ENCODE data around the gene FAM110A. TPM values are rescaled to one million over a fixed set of nuclear protein-coding genes. Genes with fewer than 3 reads are reported as not detected.

Gene FAM110A
- total and polyA plus RNA-seq, 9 of the 15 experiments (the other 6 are each of a cell fraction or from before 2014, with no cell fraction given): 0.73 to 15.5 (median 3.6) TPM

DNA sequence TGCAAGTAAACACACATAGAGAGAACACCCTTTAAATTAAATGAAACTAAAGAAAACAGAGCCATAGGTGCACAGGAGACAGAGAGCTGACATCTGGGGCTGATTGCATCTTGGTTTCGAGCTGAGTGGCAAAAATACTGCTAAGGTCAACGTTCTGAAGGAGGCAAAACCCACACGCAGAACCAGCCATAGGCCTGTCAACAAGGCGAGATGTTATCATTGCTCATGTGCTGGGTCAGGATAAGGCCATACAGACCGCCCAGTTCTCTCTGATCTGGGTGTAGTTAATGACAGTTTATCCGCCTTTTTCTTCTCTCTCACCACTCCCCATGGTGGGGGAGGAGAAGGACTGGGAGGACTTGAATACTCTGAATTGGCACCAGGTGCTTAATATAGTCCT lies 4.5 kb upstream of the FAM110A start (continued):
- TF ChIP-seq MTF1 (CRISPR knock-in tag; IDR thresholded peaks at IDR 0.05; ENCODE audit: borderline replicate concordance) (no peak), ZNF274 (IDR thresholded peaks at IDR 0.05; ENCODE audit: borderline replicate concordance, low read depth, low read length) (no peak), MAZ (CRISPR knock-in tag; conservative IDR thresholded peaks at IDR 0.05 in 1 of 2, IDR thresholded peaks at IDR 0.05 in 1 of 2) (peak; percentile 50 to 79; a peak in 2 of 4 replicates), ZFX (CRISPR knock-in tag; IDR thresholded peaks at IDR 0.05) (peak; percentile 55), ZFPM2 (CRISPR knock-in tag; IDR thresholded peaks at IDR 0.05) (no peak), ZKSCAN3 (CRISPR knock-in tag; IDR thresholded peaks at IDR 0.05) (no peak), CREM (IDR thresholded peaks at IDR 0.05; ENCODE audit: low read depth) (peak; percentile 82), ZNF785 (CRISPR knock-in tag; IDR thresholded peaks at IDR 0.05) (no peak), POLR2AphosphoS5 (IDR thresholded peaks at IDR 0.05; ENCODE audit: control insufficient read depth, insufficient read depth, low read depth, low read length) (peak; percentile 72; the same call in 1 of the 2 replicates), SREBF2 (CRISPR knock-in tag; IDR thresholded peaks at IDR 0.05) (no peak), NR2C2 (CRISPR knock-in tag; IDR thresholded peaks at IDR 0.05) (no peak), NR2C2 (tag; IDR thresholded peaks at IDR 0.05) (peak; percentile 80), GTF2A2 (tag; IDR thresholded peaks at IDR 0.05) (no peak), EWSR1 (IDR thresholded peaks at IDR 0.05; ENCODE audit: borderline replicate concordance, low read depth, partially characterized antibody) (no peak), FOSL1 (tag; conservative IDR thresholded peaks at IDR 0.05) (0 out of 2 replicates have a peak, but pooled peaks have one; percentile 39), BACH1 (tag; IDR thresholded peaks at IDR 0.05) (0 out of 2 replicates have a peak, but pooled peaks have one; percentile 24), SAFB2 (IDR thresholded peaks at IDR 0.05; ENCODE audit: borderline replicate concordance, low read depth, low read length, severe bottlenecking) (no peak), ZNF232 (CRISPR knock-in tag; IDR thresholded peaks at IDR 0.05) (no peak)
- TF ChIP-seq, protein P1, sequence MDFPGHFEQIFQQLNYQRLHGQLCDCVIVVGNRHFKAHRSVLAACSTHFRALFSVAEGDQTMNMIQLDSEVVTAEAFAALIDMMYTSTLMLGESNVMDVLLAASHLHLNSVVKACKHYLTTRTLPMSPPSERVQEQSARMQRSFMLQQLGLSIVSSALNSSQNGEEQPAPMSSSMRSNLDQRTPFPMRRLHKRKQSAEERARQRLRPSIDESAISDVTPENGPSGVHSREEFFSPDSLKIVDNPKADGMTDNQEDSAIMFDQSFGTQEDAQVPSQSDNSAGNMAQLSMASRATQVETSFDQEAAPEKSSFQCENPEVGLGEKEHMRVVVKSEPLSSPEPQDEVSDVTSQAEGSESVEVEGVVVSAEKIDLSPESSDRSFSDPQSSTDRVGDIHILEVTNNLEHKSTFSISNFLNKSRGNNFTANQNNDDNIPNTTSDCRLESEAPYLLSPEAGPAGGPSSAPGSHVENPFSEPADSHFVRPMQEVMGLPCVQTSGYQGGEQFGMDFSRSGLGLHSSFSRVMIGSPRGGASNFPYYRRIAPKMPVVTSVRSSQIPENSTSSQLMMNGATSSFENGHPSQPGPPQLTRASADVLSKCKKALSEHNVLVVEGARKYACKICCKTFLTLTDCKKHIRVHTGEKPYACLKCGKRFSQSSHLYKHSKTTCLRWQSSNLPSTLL (IDR thresholded peaks at IDR 0.05): no peak
- TF ChIP-seq, protein P2, sequence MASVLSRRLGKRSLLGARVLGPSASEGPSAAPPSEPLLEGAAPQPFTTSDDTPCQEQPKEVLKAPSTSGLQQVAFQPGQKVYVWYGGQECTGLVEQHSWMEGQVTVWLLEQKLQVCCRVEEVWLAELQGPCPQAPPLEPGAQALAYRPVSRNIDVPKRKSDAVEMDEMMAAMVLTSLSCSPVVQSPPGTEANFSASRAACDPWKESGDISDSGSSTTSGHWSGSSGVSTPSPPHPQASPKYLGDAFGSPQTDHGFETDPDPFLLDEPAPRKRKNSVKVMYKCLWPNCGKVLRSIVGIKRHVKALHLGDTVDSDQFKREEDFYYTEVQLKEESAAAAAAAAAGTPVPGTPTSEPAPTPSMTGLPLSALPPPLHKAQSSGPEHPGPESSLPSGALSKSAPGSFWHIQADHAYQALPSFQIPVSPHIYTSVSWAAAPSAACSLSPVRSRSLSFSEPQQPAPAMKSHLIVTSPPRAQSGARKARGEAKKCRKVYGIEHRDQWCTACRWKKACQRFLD (CRISPR knock-in tag; IDR thresholded peaks at IDR 0.05): no peak
- TF ChIP-seq, protein P3, sequence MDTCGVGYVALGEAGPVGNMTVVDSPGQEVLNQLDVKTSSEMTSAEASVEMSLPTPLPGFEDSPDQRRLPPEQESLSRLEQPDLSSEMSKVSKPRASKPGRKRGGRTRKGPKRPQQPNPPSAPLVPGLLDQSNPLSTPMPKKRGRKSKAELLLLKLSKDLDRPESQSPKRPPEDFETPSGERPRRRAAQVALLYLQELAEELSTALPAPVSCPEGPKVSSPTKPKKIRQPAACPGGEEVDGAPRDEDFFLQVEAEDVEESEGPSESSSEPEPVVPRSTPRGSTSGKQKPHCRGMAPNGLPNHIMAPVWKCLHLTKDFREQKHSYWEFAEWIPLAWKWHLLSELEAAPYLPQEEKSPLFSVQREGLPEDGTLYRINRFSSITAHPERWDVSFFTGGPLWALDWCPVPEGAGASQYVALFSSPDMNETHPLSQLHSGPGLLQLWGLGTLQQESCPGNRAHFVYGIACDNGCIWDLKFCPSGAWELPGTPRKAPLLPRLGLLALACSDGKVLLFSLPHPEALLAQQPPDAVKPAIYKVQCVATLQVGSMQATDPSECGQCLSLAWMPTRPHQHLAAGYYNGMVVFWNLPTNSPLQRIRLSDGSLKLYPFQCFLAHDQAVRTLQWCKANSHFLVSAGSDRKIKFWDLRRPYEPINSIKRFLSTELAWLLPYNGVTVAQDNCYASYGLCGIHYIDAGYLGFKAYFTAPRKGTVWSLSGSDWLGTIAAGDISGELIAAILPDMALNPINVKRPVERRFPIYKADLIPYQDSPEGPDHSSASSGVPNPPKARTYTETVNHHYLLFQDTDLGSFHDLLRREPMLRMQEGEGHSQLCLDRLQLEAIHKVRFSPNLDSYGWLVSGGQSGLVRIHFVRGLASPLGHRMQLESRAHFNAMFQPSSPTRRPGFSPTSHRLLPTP (IDR thresholded peaks at IDR 0.05; ENCODE audit: borderline replicate concordance, extremely low read depth, insufficient read length): no peak
- TF ChIP-seq, protein P4, sequence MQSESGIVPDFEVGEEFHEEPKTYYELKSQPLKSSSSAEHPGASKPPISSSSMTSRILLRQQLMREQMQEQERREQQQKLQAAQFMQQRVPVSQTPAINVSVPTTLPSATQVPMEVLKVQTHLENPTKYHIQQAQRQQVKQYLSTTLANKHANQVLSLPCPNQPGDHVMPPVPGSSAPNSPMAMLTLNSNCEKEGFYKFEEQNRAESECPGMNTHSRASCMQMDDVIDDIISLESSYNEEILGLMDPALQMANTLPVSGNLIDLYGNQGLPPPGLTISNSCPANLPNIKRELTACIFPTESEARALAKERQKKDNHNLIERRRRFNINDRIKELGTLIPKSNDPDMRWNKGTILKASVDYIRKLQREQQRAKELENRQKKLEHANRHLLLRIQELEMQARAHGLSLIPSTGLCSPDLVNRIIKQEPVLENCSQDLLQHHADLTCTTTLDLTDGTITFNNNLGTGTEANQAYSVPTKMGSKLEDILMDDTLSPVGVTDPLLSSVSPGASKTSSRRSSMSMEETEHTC (IDR thresholded peaks at IDR 0.05): peak; percentile 73; the same call in 1 of the 2 replicates
